ENCODE results near the gene TLN1.

Gene TLN1

GRCh38 chr9:35756275-35757225 lies 24.6 kb upstream of the TLN1 start (continued):
- TF ChIP-seq, protein P1, sequence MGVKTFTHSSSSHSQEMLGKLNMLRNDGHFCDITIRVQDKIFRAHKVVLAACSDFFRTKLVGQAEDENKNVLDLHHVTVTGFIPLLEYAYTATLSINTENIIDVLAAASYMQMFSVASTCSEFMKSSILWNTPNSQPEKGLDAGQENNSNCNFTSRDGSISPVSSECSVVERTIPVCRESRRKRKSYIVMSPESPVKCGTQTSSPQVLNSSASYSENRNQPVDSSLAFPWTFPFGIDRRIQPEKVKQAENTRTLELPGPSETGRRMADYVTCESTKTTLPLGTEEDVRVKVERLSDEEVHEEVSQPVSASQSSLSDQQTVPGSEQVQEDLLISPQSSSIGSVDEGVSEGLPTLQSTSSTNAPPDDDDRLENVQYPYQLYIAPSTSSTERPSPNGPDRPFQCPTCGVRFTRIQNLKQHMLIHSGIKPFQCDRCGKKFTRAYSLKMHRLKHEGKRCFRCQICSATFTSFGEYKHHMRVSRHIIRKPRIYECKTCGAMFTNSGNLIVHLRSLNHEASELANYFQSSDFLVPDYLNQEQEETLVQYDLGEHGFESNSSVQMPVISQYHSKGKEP (tag by site-specific recombination; IDR thresholded peaks at IDR 0.05): no peak
- TF ChIP-seq ZNF324 (tag by site-specific recombination; IDR thresholded peaks at IDR 0.05): no peak
- peak; percentile 89 for TF ChIP-seq CTCF (tag by site-specific recombination; IDR thresholded peaks at IDR 0.05)
- peak; percentile 99 for TF ChIP-seq ZNF223 (tag by site-specific recombination; IDR thresholded peaks at IDR 0.05)
- no peak for TF ChIP-seq ZNF791 (tag by site-specific recombination; IDR thresholded peaks at IDR 0.05)
- TF ChIP-seq, protein P2, sequence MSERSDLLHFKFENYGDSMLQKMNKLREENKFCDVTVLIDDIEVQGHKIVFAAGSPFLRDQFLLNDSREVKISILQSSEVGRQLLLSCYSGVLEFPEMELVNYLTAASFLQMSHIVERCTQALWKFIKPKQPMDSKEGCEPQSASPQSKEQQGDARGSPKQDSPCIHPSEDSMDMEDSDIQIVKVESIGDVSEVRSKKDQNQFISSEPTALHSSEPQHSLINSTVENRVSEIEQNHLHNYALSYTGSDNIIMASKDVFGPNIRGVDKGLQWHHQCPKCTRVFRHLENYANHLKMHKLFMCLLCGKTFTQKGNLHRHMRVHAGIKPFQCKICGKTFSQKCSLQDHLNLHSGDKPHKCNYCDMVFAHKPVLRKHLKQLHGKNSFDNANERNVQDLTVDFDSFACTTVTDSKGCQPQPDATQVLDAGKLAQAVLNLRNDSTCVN (tag by site-specific recombination; optimal IDR thresholded peaks at IDR 0.05): peak; percentile 82
- TF ChIP-seq SP7 (tag by site-specific recombination; IDR thresholded peaks at IDR 0.05): no peak
- no peak for TF ChIP-seq ZNF785 (tag by site-specific recombination; IDR thresholded peaks at IDR 0.05)
- TF ChIP-seq GLIS1 (tag by site-specific recombination; IDR thresholded peaks at IDR 0.05): peak; percentile 29; the same call in 1 of the 2 replicates
- TF ChIP-seq TRIM28 (IDR thresholded peaks at IDR 0.05; ENCODE audit: borderline replicate concordance, low read length): no peak
- TF ChIP-seq ZNF626 (tag by site-specific recombination; IDR thresholded peaks at IDR 0.05): no peak
- TF ChIP-seq GLIS2 (tag by site-specific recombination; IDR thresholded peaks at IDR 0.05): peak; percentile 68; the same call in 1 of the 2 replicates
- peak; percentile 58 for TF ChIP-seq ZNF2 (tag by site-specific recombination; IDR thresholded peaks at IDR 0.05)
- no peak for TF ChIP-seq ZNF610 (tag by site-specific recombination; IDR thresholded peaks at IDR 0.05; ENCODE audit: borderline replicate concordance)
- no peak for TF ChIP-seq ZBTB6 (tag by site-specific recombination; IDR thresholded peaks at IDR 0.05)
- no peak for TF ChIP-seq ZNF350 (tag by site-specific recombination; IDR thresholded peaks at IDR 0.05)
- no peak for TF ChIP-seq ZSCAN4 (tag by site-specific recombination; IDR thresholded peaks at IDR 0.05)
- TF ChIP-seq KLF16 (tag by site-specific recombination; IDR thresholded peaks at IDR 0.05): peak; percentile 31; the same call in 1 of the 2 replicates
- no peak for TF ChIP-seq ZNF654 (tag by site-specific recombination; IDR thresholded peaks at IDR 0.05; ENCODE audit: low read depth)
- TF ChIP-seq ZNF146 (tag by site-specific recombination; IDR thresholded peaks at IDR 0.05): 0 out of 2 replicates have a peak, but pooled peaks have one; percentile 3
- TF ChIP-seq ZNF16 (tag by site-specific recombination; IDR thresholded peaks at IDR 0.05; ENCODE audit: low read depth): no peak
- no peak for TF ChIP-seq TCF7L2 (IDR thresholded peaks at IDR 0.05; ENCODE audit: borderline replicate concordance, low read depth, low read length)
- TF ChIP-seq, protein P3, sequence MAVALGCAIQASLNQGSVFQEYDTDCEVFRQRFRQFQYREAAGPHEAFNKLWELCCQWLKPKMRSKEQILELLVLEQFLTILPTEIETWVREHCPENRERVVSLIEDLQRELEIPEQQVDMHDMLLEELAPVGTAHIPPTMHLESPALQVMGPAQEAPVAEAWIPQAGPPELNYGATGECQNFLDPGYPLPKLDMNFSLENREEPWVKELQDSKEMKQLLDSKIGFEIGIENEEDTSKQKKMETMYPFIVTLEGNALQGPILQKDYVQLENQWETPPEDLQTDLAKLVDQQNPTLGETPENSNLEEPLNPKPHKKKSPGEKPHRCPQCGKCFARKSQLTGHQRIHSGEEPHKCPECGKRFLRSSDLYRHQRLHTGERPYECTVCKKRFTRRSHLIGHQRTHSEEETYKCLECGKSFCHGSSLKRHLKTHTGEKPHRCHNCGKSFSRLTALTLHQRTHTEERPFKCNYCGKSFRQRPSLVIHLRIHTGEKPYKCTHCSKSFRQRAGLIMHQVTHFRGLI (tag by site-specific recombination; IDR thresholded peaks at IDR 0.05): no peak
- no peak for TF ChIP-seq ZBTB7A (tag by site-specific recombination; IDR thresholded peaks at IDR 0.05; ENCODE audit: low read depth)
- TF ChIP-seq, protein P4, sequence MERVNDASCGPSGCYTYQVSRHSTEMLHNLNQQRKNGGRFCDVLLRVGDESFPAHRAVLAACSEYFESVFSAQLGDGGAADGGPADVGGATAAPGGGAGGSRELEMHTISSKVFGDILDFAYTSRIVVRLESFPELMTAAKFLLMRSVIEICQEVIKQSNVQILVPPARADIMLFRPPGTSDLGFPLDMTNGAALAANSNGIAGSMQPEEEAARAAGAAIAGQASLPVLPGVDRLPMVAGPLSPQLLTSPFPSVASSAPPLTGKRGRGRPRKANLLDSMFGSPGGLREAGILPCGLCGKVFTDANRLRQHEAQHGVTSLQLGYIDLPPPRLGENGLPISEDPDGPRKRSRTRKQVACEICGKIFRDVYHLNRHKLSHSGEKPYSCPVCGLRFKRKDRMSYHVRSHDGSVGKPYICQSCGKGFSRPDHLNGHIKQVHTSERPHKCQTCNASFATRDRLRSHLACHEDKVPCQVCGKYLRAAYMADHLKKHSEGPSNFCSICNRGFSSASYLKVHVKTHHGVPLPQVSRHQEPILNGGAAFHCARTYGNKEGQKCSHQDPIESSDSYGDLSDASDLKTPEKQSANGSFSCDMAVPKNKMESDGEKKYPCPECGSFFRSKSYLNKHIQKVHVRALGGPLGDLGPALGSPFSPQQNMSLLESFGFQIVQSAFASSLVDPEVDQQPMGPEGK (tag by site-specific recombination; IDR thresholded peaks at IDR 0.05): peak; percentile 87
- TF ChIP-seq OSR2 (tag by site-specific recombination; IDR thresholded peaks at IDR 0.05): no peak
- no peak for TF ChIP-seq ZIC2 (tag by site-specific recombination; IDR thresholded peaks at IDR 0.05)
- TF ChIP-seq ZNF423 (tag by site-specific recombination; IDR thresholded peaks at IDR 0.05): no peak
- TF ChIP-seq ZNF658 (tag by site-specific recombination; IDR thresholded peaks at IDR 0.05): no peak
